Neural progenitor cell (in vitro differentiated cells): ENCODE data around the gene SLC6A17.

Experiments
- EZH2 ChIP-seq: fragments of 200-600 bp; sonication (generic); IDR thresholded peaks from 2 replicates; pipeline ENCODE4 v1.6.1; 2017; ENCODE audit warnings: antibody characterized with exemption, mild to moderate bottlenecking, moderate library complexity
- TF ChIP-seq, protein P1 (sequence below): fragments of 200-600 bp; sonication (generic); IDR thresholded peaks from 2 replicates; pipeline ENCODE4 v1.5.1; 2017; ENCODE audit warnings: antibody characterized with exemption, mild to moderate bottlenecking

DNA sequence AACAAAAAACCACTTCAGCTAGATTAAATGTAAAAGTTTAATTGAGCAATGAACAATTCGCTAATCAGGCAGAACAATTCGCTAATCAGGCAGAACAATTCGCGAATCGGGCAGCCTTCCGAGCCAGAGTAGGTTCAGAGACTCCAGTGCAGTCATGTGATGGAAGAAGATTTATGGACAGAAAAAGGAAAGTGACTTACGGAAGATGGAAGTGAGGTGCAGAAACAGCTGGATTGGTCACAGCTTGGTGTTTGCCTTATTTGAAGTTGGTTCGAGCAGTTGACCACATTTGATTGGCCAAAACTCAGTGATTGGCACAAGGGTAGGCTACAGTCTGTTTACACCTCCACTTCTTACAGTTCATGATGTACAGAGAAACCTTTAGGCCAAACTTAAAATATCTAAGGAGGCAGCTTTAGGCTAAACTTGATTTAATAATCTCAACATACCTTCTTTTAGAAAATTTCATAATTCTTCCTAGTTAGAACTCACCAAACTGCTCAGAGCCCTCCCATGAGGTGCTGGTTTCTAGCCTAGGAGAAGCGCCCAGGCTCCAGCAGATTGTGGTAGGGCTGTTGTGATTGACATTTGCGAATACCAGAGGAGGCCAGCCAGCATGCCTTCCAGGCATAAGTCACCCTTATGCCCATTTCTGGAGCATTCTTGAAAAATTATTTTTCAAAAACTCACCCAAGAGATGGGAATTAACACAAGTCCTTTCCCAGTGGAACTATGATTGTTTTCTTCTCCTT lies 37.0 kb downstream of the SLC6A17 start:
- TF ChIP-seq, protein P1, sequence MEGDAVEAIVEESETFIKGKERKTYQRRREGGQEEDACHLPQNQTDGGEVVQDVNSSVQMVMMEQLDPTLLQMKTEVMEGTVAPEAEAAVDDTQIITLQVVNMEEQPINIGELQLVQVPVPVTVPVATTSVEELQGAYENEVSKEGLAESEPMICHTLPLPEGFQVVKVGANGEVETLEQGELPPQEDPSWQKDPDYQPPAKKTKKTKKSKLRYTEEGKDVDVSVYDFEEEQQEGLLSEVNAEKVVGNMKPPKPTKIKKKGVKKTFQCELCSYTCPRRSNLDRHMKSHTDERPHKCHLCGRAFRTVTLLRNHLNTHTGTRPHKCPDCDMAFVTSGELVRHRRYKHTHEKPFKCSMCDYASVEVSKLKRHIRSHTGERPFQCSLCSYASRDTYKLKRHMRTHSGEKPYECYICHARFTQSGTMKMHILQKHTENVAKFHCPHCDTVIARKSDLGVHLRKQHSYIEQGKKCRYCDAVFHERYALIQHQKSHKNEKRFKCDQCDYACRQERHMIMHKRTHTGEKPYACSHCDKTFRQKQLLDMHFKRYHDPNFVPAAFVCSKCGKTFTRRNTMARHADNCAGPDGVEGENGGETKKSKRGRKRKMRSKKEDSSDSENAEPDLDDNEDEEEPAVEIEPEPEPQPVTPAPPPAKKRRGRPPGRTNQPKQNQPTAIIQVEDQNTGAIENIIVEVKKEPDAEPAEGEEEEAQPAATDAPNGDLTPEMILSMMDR: no peak
- TF ChIP-seq EZH2: no peak
